NCI-H1048 (cell line): ENCODE data around the gene MINK1.
A peak's percentile ranks its signal among the peaks of the same experiment; 100 is the strongest.

Experiments
- DNase-seq: peaks from one replicate; lab custom pipeline; 2025; lab: John Stamatoyannopoulos, UW

Gene MINK1

GRCh38 chr17:4933646-4934045 lies 100.5 kb downstream of the MINK1 start:
- no peak for DNase-seq

GRCh38 chr17:4934173-4934979 lies 101.2 kb downstream of the MINK1 start:
- no peak for DNase-seq

- DNase-seq: no peak
Measured at GRCh38 chr17:4935650-4936049, 102.5 kb downstream of the MINK1 start.

- no peak for DNase-seq
Measured at GRCh38 chr17:4936436-4936835, 103.3 kb downstream of the MINK1 start.

- no peak for DNase-seq
Measured at GRCh38 chr17:4937553-4937952, 104.4 kb downstream of the MINK1 start.

- DNase-seq: no peak
Measured at GRCh38 chr17:4938069-4938491, 104.9 kb downstream of the MINK1 start.

GRCh38 chr17:4938688-4939545 lies 105.8 kb downstream of the MINK1 start:
- no peak for DNase-seq

- DNase-seq: no peak
Measured at GRCh38 chr17:4939546-4939795, 106.3 kb downstream of the MINK1 start.

GRCh38 chr17:4939796-4940554 lies 106.8 kb downstream of the MINK1 start, which contains the start of the genes RNF167 and SLC25A11:
Gene RNF167 (plus strand): TSS chr17:4940268. CDS start chr17:4940910, 642 bp downstream.
Gene SLC25A11 (minus strand): TSS chr17:4940046. CDS start chr17:4939910, 136 bp downstream.
- peak; percentile 96 for DNase-seq

GRCh38 chr17:4940555-4941318 lies 107.6 kb downstream of the MINK1 start:
- DNase-seq: peak; percentile 61

GRCh38 chr17:4941319-4941610 lies 108.1 kb downstream of the MINK1 start:
- no peak for DNase-seq

- DNase-seq: no peak
Measured at GRCh38 chr17:4942760-4943508, 109.8 kb downstream of the MINK1 start.

- no peak for DNase-seq
Measured at GRCh38 chr17:4944163-4944553, 111.0 kb downstream of the MINK1 start.

- DNase-seq: no peak
Measured at GRCh38 chr17:4944554-4945175, 111.5 kb downstream of the MINK1 start.

GRCh38 chr17:4945176-4945943 lies 112.2 kb downstream of the MINK1 start:
- DNase-seq: no peak

- no peak for DNase-seq
Measured at GRCh38 chr17:4945944-4946280, 112.8 kb downstream of the MINK1 start.

- DNase-seq: no peak
Measured at GRCh38 chr17:4946312-4946976, 113.3 kb downstream of the MINK1 start.

GRCh38 chr17:4947010-4947410 lies 113.9 kb downstream of the MINK1 start:
- DNase-seq: no peak
